GM19099 (cell line): ENCODE measurements around the gene TRIP12.

Experiments
- POLR2A ChIP-seq: IDR thresholded peaks from 3 replicates; pipeline ENCODE4 v1.6.1; 2011; ENCODE audit warnings: low read depth; ENCODE audit not compliant: insufficient read length; ENCODE audit errors: extremely low read depth

TRIP12 gene

DNA sequence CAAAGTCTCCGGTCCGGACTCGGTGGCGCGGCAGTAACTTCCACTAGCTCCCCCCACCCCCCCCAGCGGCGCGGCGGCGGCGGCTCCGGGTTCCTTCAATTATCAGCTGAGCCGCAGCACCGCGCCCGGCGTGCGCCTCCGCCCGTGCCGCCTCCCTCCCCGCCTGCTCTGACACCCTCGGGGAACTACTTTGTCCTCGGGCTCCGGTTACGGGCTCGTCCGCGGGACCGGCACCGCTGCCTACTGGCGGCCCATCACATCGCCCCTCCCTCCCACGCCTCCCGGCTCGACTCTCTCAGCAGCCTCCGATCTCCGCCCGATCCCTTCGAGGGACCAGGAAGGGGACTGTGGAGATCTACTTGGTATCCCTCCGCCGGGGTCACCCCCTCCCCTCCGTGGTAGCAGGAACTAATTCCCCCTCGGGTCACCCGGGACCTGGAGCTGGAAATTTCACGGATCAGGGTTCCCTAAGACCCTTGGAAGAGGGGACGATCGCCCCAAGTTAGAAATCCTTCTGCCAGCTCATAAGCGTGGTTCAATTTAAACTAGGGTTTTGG lies at the start of gene TRIP12:
Gene TRIP12 (minus strand): TSS at position 118 of the 557 bp plus-strand sequence. CDS start 41,930 bp downstream, outside the sequence.
- peak; percentile 54 for TF ChIP-seq POLR2A

DNA sequence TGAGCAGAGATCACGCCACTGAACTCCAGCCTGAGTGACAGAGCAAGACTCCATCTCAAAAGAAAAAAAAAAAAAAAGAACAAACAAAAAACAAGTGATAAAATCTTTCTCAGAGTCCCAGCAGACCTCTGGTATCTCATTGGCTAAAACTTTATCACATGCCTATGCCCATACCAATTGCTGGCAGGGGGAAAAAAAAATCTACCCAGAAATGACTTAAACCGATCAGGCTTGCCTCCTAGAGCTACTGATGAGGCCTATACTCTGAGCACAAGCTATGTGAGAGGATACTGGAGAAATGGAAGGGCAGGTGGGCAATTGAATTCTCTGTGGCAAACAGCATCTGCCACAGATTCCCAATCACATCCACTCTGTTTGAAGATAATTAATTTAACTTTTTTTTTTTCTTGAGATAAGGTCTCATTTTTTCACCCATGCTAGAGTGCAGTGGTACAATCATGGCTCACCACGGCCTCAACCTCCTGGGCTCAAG lies 49.5 kb upstream of the TRIP12 start:
- TF ChIP-seq POLR2A: no peak

DNA sequence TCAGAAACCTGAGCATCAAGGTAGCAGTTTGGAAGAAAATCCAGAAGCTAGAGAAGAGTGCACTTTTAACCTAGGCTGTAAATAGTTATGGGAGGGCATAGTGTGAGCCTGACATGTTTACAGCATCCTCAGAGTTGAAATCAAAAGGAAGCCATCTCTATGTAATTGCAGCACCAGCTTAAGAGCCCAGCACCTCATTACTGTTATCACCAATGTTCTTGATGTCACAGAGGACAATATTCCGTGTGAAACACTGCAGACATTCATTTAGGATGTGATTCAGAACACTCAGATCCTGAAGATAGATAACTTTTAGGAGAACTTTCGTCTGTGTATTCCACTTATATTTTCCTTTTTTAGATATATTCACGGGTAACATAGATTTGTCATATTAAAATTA lies 48.6 kb upstream of the TRIP12 start:
- TF ChIP-seq POLR2A: no peak

- TF ChIP-seq POLR2A: no peak
Observed at GRCh38 chr2:229969921-229970320, 48.1 kb upstream of the TRIP12 start.

GRCh38 chr2:229956491-229956890 lies 34.7 kb upstream of the TRIP12 start:
- no peak for TF ChIP-seq POLR2A

- no peak for TF ChIP-seq POLR2A
Observed at GRCh38 chr2:229955663-229956062, 33.9 kb upstream of the TRIP12 start.

DNA sequence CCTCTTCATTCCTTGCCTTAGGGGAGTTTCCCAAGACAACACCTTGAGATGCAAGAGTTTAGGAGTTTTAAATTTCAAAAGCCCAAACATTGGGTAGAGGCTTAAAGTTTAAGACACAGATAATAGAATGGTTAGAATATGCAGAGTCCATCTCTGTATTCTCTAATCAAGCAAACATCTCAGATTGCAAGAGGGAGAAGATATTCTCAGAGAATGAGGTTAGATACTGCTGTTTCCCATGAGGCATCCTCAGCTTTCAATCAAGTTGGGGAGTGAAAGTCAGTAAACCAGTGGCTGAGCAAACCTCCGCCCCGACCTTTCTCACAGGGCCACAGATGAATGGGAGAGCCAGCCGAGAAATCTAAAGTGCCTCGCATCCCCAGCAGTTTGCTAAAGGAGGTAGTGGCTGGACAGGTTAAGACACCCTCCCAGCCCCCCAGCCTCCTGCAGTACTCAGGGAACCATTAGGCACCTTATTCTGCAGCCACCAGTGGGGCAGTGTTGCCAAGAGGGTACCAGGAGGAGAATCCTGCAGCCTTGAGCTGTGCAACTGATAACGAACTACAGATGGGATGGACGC lies 30.5 kb upstream of the TRIP12 start:
- no peak for TF ChIP-seq POLR2A

GRCh38 chr2:229947544-229947943 lies 25.7 kb upstream of the TRIP12 start:
- no peak for TF ChIP-seq POLR2A

GRCh38 chr2:229945975-229946374 lies 24.2 kb upstream of the TRIP12 start:
- no peak for TF ChIP-seq POLR2A

GRCh38 chr2:229943770-229944449 lies 22.1 kb upstream of the TRIP12 start:
- no peak for TF ChIP-seq POLR2A

DNA sequence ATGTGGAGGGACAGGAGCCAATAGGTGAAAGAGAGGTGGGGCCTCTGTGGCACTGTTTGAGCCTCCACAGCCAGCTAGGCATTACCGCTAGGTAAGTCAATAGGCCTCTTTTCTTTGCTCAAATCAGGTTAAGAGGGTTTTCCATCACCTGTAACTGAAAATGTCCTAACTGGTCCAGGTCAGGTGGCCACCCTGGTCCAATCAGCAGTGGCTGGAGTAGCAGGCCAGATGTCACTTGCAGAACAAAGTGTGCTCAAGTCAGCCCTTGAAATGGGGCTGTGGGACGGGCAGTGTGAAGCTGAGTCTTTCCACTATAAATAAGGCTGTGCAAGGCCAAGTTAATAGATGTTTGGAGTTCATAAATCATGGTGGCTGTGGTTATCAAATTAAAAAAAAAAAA lies 21.4 kb upstream of the TRIP12 start:
- TF ChIP-seq POLR2A: no peak

- TF ChIP-seq POLR2A: no peak
Observed at GRCh38 chr2:229942671-229943070, 20.9 kb upstream of the TRIP12 start.

DNA sequence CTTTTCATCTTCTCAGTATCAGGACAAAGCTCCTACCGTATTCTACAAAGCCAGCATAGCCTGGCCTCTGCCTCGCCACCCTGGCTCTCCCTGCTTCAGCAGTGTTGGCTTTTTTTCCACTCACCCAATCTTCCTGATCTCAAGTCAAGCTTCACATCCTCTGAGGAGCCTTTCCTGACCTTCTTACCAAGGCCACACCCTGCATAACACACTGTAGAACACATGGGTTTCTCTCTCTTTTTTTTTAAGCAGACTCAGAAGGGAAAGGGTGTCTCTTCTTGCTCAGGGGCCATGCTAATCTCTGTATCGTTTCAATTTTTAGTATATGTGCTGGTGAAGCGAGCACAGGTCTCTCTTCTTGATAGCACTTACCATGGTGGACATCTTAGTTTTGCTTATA lies 15.7 kb upstream of the TRIP12 start:
- no peak for TF ChIP-seq POLR2A

- no peak for TF ChIP-seq POLR2A
Observed at GRCh38 chr2:229931241-229931640, 9.4 kb upstream of the TRIP12 start.

- TF ChIP-seq POLR2A: no peak
Observed at GRCh38 chr2:229930656-229931055, 8.8 kb upstream of the TRIP12 start.

DNA sequence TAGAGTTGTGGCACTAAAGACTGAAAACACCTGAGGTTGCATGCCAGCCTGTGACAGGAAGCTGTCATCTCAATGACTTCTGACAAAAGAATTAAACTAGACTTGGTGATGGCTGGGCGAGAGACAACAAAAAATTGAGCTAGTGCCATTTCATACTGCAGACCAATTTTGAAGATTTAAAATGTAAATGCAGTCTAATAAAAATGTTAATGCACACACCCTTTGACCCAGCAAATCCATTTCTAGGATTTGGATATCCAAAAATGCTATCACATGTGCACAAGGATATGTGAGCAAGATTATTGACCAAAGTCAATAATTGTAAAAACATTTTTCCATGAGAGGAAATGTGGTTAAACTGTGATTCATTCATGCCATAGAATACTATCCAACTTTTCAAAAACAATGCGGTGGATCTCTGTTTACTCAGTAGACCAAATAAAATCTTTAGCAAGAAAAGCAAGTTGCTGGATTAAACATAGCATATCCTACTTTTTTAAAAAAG lies 6.1 kb upstream of the TRIP12 start:
- TF ChIP-seq POLR2A: no peak
